ENCODE data around the gene MGAT5. TPM values are rescaled to one million over a fixed set of nuclear protein-coding genes. Genes with fewer than 3 reads are reported as not detected.

The MGAT5 gene
- total RNA-seq, 2 experiments from 2014 or later: 60.8 to 68.0 TPM

DNA sequence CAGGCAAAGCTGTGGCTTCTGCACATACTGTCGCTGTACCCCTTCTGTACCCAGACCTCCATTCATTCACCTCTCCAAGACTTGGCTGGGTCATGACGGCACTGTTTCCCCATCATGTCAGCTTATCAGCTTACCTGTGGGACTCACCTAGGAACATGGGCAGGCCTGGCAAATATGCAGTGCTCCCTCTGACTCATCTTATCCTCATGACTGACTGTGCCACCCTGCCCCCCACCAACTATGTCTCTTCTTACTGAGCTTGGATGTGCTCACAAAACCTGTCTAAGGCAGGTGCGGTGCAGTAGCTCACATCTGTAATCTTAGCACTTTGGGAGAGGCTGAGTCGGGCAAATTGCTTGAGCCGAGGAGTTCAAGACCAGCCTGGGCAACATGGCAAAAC, 152.4 kb downstream of the MGAT5 start:
- no peak overlapping the region for H2AFZ ChIP-seq (ENCODE audit: low read length)
- no peak for DNase-seq (ENCODE audit: low spot score)
- peaks cover 54% of the 10 kb centered on the region for H3K4me1 ChIP-seq (ENCODE audit: insufficient read depth, low read length, poor library complexity, severe bottlenecking)
- peaks cover 11% of the 10 kb centered on the region; the same call in 1 of the 2 replicates for H3K79me2 ChIP-seq (ENCODE audit: insufficient read depth, low read depth, low read length)
- H3K4me2 ChIP-seq (ENCODE audit: low read length): peak overlapping the region; percentile 11
- H3K9me3 ChIP-seq (ENCODE audit: low read length): no peaks in the 10 kb centered on the region
- CTCF ChIA-PET (ENCODE audit: unreplicated experiment): interaction anchor here (0.6 kb wide), 1 partner anchor 131 kb away, joined by 3 read pairs; no protein-coding TSS in a partner anchor
- BruUV-seq (replicated peaks): no TSS peak
- no peak overlapping the region for H3K4me3 ChIP-seq (ENCODE audit: low read depth, low read length, poor library complexity, severe bottlenecking)
- H3K27ac ChIP-seq (ENCODE audit: low read depth, low read length, poor library complexity, severe bottlenecking): peak overlapping the region; percentile 99
- no peak for TF ChIP-seq EZH2phosphoT487 (IDR thresholded peaks at IDR 0.05; ENCODE audit: borderline replicate concordance, low read depth, low read length)
- TF ChIP-seq, protein P1, sequence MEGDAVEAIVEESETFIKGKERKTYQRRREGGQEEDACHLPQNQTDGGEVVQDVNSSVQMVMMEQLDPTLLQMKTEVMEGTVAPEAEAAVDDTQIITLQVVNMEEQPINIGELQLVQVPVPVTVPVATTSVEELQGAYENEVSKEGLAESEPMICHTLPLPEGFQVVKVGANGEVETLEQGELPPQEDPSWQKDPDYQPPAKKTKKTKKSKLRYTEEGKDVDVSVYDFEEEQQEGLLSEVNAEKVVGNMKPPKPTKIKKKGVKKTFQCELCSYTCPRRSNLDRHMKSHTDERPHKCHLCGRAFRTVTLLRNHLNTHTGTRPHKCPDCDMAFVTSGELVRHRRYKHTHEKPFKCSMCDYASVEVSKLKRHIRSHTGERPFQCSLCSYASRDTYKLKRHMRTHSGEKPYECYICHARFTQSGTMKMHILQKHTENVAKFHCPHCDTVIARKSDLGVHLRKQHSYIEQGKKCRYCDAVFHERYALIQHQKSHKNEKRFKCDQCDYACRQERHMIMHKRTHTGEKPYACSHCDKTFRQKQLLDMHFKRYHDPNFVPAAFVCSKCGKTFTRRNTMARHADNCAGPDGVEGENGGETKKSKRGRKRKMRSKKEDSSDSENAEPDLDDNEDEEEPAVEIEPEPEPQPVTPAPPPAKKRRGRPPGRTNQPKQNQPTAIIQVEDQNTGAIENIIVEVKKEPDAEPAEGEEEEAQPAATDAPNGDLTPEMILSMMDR (conservative IDR thresholded peaks at IDR 0.05; ENCODE audit: low read length): no peak
- no peaks in the 10 kb centered on the region for H4K20me1 ChIP-seq (ENCODE audit: insufficient read depth, low read length)
- H3K9me2 ChIP-seq (ENCODE audit: insufficient read depth, low read length): no peaks in the 10 kb centered on the region
- POLR2A ChIA-PET: interaction anchor here (0.5 to 1.1 kb wide), 3 partner anchors 44 to 1466 kb away, joined by 3 read pairs; no protein-coding TSS in a partner anchor
- intact Hi-C loops (cut with micrococcal nuclease; ENCODE audit: unreplicated experiment): no loop called here
- peaks cover 61% of the 10 kb centered on the region for H3K36me3 ChIP-seq (ENCODE audit: insufficient read depth, low read length)

DNA sequence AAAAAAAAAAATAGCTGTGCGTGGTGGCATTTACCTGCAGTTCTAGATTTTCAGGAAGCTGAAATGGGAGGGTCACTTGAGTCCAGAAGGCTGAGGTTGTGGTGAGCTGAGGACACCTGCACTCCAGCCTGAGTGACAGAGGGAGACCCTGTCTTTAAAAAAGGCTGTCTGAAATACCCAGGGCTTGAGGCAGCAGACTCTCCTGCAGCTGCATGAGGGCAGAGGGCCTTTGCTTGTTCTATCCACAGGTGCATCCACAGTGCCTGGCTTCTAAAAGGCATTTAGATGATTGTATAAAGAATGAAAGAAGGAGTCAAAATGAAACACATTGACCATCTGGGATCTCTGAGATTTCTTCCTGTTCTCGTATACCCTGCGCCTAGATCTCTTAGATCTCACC, 152.9 kb downstream of the MGAT5 start:
- CTCF ChIA-PET (ENCODE audit: unreplicated experiment): interaction anchor here (0.6 kb wide), 1 partner anchor 132 kb away, joined by 3 read pairs; no protein-coding TSS in a partner anchor
- intact Hi-C loops (cut with micrococcal nuclease; ENCODE audit: unreplicated experiment): no loop called here
- no peak overlapping the region for H2AFZ ChIP-seq (ENCODE audit: low read length)
- H3K9me2 ChIP-seq (ENCODE audit: insufficient read depth, low read length): no peaks in the 10 kb centered on the region
- no TSS peak for BruUV-seq (replicated peaks)
- no peak overlapping the region for H3K4me3 ChIP-seq (ENCODE audit: low read depth, low read length, poor library complexity, severe bottlenecking)
- DNase-seq (ENCODE audit: low spot score): peak; percentile 65
- no peaks in the 10 kb centered on the region for H4K20me1 ChIP-seq (ENCODE audit: insufficient read depth, low read length)
- H3K4me2 ChIP-seq (ENCODE audit: low read length): peak overlapping the region; percentile 11
- H3K79me2 ChIP-seq (ENCODE audit: insufficient read depth, low read depth, low read length): peaks cover 11% of the 10 kb centered on the region; the same call in 1 of the 2 replicates
- no peaks in the 10 kb centered on the region for H3K9me3 ChIP-seq (ENCODE audit: low read length)
- TF ChIP-seq, protein P1 (conservative IDR thresholded peaks at IDR 0.05; ENCODE audit: low read length): no peak
- TF ChIP-seq EZH2phosphoT487 (IDR thresholded peaks at IDR 0.05; ENCODE audit: borderline replicate concordance, low read depth, low read length): no peak
- peaks cover 61% of the 10 kb centered on the region for H3K36me3 ChIP-seq (ENCODE audit: insufficient read depth, low read length)
- H3K4me1 ChIP-seq (ENCODE audit: insufficient read depth, low read length, poor library complexity, severe bottlenecking): peaks cover 58% of the 10 kb centered on the region
- POLR2A ChIA-PET: interaction anchor here (0.5 to 1.1 kb wide), 3 partner anchors 45 to 814 kb away, joined by 3 to 5 read pairs (median 3); no protein-coding TSS in a partner anchor
- peak overlapping the region; percentile 99 for H3K27ac ChIP-seq (ENCODE audit: low read depth, low read length, poor library complexity, severe bottlenecking)

DNA sequence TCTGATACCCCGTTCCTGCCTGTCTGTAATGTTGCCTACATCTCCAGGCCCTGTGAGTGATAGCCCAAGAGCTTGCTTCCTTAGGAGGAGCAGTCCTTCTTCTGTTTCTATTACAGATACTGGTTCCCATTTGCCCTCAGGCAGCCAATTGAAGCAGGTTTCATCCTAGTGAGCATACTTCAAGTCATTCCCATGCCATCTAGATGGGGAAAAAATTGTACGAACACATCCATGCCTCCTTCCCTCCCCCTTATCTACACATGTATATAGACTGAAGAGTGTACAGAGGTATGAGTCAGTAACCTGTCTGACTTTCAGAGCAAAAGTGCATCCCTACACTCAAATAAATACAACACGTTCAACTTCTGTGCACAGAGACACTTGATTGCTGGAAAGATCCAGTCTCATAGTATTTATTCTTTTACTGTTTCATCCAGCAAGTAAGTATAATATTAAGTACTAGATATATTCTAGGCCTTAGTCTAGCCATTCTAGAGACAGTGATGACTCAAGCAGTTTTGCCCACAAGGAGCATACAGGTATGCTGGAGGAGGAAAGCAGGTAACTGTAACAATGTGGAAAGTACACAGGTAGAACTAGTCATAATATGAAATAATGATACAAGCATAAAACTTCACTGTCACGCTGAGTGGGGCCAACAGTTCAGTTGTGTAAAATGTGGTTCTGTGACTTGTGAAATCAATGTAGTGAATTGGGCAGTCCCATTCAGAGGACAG, 153.4 kb downstream of the MGAT5 start:
- Histone ChIP-seq H3K4me2 (ENCODE audit: low read length) (peak overlapping the region; percentile 81), H3K79me2 (ENCODE audit: insufficient read depth, low read depth, low read length) (peaks cover 11% of the 10 kb centered on the region; the same call in 1 of the 2 replicates), H4K20me1 (ENCODE audit: insufficient read depth, low read length) (no peaks in the 10 kb centered on the region), H3K9me2 (ENCODE audit: insufficient read depth, low read length) (no peaks in the 10 kb centered on the region), H2AFZ (ENCODE audit: low read length) (no peak overlapping the region), H3K4me3 (ENCODE audit: low read depth, low read length, poor library complexity, severe bottlenecking) (no peak overlapping the region), H3K36me3 (ENCODE audit: insufficient read depth, low read length) (peaks cover 61% of the 10 kb centered on the region), H3K9me3 (ENCODE audit: low read length) (no peaks in the 10 kb centered on the region), H3K27ac (ENCODE audit: low read depth, low read length, poor library complexity, severe bottlenecking) (peak overlapping the region; percentile 99), H3K4me1 (ENCODE audit: insufficient read depth, low read length, poor library complexity, severe bottlenecking) (peaks cover 63% of the 10 kb centered on the region)
- POLR2A ChIA-PET: interaction anchor here (0.5 to 1.1 kb wide), 2 partner anchors 45 to 814 kb away, joined by 3 to 5 read pairs; no protein-coding TSS in a partner anchor
- CTCF ChIA-PET (ENCODE audit: unreplicated experiment): no interaction called here
- DNase-seq (ENCODE audit: low spot score): no peak
- BruUV-seq (replicated peaks): no TSS peak
- TF ChIP-seq, protein P1 (conservative IDR thresholded peaks at IDR 0.05; ENCODE audit: low read length): no peak
- TF ChIP-seq EZH2phosphoT487 (IDR thresholded peaks at IDR 0.05; ENCODE audit: borderline replicate concordance, low read depth, low read length): no peak
- intact Hi-C loops (cut with micrococcal nuclease; ENCODE audit: unreplicated experiment): no loop called here
